Fibroblast of skin of back (primary cell): Measurements from ENCODE around the gene PPP2R2D. TPM values are rescaled to one million over a fixed set of nuclear protein-coding genes. Genes with fewer than 3 reads are reported as not detected.

Experiments
- DNase-seq: peaks from one replicate; pipeline ENCODE4 v3.0.0-alpha.2; 2013
- polyA plus RNA-seq, 2 experiments: library from polyadenylated mRNA; unstranded; fragments of 120-200 nt; gene quantifications; one replicate each; pipeline ENCODE4 v1.2.1, GENCODE V29; 2013; ENCODE audit not compliant: insufficient read length in 2 of 2

Gene PPP2R2D
- 35.7 TPM for polyA plus RNA-seq (2013, experiment 1 of 2; ENCODE audit: insufficient read length)
- polyA plus RNA-seq (2013, experiment 2 of 2; ENCODE audit: insufficient read length): 32.9 TPM

DNA sequence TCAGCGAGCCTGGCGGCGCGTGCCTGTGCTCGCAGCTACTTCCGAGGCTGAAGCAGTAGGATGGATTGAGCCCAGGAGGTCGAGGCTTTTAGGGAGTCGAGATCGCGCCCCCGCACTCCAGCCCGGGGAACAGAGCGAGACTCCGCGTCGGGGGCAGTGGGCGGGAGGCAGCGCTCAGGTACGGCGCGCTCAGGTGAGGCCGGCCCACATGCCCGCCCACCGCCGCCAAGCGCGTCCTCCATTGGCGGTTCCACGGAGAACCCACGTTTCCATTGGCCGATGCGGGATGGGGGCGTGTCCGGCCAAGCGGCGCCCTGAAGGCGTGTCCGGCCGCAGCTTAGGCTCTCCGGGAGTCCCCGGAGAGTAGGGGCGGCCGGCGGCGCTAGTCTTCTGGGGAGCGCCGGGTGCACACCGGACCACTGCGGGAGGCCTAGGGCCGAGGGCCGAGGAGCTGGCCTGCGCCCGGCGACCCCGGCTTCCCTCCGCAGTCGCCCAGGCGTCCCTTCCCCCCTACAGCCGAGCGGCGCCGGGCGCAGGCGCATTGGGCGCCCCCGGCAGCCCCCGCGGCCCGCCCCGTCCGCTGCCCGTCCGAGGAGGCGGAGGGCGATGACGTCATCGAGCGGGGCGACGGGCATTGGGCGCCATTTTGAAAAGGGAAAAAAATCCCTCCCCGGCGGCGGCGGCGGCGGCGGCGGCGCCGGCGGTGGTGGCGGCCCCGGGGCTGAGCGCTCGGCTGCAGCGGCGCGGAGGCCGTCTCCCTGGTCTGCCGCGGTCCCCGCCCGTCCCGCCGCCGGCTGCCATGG, at the start of gene PPP2R2D:
TSS of gene PPP2R2D (plus strand) at position 659 of the 803 bp plus-strand sequence. CDS start at position 800, 141 bp downstream.
- peak; percentile 91 for DNase-seq

DNA sequence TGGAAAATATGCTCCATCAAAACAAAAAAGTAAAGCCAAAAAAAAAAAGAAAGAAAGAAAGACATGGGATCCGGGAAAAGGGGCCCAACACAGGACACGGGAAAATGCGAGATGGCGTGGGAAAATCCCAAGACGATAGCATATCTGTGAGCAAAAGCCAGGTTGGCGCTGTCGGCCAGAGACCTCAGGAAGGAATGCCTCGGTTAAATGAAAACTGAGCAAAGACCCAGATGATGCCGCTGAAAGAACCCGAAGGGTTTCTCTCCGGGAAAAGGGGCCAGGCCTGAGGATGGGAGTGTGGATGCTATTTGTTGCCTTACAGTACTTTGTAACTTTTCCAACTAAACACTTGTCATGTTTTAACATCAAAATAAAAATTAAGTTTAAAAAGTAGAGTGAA, 49.5 kb upstream of the PPP2R2D start:
- no peak for DNase-seq

DNA sequence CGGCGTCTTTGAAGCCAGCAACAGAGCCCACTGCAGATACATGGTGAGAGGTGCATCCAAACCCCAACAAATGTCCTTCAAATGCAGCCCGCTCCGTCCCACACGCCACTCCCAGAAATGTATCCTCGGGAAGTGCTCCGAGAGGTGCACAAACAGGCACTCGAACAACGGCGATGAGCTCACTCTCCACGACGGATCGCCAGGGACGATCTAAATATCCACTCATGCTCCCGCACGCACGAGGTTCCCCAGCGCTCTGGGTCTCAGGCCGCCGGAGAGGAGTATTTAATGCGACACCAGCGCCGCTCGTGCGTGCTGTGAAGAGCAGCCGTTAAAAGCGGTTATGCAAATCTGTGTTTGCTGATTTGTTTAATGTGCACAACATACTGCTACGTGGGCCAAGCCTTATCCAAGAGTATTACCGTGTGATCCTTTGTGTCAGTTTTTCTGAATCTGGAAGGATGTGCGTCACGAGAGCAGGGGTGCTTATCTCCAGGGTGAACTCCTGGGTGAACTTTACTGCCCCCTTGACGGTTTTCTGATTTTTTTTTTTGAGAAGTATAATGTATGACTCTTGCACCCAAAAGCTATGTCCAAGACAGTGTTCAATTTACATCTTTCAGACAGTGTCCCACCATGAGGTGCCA, 48.5 kb upstream of the PPP2R2D start:
- no peak for DNase-seq

DNA sequence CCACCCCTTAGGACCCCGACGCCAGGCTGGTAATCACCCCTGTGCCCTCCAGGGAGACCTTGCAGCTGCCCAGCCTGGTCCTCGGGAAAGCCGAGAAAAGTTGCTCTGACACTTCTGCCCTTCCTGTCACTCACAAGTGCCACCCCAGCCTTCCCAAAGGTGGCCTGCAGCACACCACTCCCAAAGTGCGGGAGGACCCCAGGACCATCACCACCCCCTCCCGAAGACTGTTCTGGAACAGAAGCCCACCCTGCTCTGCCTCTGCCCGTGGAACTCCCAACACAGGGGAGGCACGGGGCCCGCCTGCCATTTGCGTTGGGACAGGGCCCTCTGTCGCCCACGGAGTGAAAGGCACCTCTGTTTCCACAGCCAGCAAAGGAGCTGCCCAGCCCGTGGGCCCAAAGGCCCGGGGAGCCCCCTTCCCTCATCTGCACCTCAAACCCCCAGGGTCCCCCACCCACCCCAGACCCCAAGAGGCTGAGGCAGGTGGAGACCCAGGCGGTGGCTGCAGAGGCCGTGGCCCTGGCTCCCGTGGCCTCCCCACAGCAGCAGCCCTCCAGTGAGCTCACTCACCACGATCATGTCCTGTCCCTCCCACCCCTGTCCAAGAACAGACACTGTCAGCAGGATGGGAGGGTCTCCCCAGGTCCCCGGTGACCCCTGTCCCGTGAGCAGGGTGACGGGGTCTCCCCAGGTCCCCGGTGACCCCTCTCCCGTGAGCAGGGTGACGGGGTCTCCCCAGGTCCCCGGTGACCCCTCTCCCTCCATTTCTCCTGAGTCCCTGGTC, 47.8 kb upstream of the PPP2R2D start:
- DNase-seq: no peak

DNA sequence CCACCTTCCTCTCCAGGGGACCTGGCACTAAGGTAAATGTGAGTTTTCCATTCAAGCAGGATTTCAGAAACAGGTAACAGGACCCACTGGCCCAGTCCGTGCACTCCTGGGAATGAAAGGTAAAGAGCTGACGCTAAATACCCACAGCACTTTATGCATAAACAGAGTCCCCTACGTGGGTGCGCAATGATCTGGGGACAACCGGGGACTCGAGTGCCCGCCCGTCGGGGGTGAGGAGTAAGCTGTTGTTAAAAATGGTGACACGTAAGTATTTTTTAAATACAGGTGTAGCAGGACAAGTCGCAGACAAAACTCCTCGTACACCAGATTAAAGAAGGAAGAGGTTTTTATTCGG, 47.2 kb upstream of the PPP2R2D start:
- no peak for DNase-seq

DNA sequence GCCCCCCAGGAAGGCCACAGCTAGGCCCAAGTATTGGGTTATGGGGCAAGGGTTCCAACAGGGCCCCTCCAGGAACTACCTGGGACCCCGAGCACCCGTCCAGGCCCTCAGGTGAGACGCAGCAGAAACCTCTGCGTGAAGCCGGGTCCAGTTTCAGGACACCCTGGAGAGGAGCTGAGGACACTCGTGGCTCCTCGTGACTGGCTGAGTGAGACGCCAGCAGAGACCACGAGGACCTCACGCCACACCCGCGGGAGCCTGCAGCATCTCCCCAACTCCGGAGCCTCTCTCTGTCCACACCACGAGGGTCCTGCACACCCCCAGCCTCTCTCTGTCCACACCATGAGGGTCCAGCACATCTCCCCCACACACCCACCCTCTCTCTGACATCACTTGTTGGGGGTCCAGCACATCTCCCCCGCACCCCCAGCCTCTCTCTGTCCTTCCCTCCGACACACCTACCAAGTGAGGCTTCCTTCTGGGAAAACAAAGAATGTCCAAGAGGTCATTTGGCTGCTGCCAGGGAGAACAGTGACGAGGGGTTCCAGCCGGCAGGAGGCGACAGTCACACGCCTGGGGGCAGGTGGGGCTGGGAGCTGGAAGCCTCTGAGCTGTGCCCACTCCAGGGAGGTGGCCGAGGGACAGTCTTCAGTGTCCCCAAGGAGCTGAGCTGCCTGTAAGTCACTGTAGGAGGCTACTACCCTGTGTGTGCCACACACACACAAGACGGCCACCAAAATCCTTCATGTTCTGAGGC, 46.1 kb upstream of the PPP2R2D start:
- DNase-seq: no peak

DNA sequence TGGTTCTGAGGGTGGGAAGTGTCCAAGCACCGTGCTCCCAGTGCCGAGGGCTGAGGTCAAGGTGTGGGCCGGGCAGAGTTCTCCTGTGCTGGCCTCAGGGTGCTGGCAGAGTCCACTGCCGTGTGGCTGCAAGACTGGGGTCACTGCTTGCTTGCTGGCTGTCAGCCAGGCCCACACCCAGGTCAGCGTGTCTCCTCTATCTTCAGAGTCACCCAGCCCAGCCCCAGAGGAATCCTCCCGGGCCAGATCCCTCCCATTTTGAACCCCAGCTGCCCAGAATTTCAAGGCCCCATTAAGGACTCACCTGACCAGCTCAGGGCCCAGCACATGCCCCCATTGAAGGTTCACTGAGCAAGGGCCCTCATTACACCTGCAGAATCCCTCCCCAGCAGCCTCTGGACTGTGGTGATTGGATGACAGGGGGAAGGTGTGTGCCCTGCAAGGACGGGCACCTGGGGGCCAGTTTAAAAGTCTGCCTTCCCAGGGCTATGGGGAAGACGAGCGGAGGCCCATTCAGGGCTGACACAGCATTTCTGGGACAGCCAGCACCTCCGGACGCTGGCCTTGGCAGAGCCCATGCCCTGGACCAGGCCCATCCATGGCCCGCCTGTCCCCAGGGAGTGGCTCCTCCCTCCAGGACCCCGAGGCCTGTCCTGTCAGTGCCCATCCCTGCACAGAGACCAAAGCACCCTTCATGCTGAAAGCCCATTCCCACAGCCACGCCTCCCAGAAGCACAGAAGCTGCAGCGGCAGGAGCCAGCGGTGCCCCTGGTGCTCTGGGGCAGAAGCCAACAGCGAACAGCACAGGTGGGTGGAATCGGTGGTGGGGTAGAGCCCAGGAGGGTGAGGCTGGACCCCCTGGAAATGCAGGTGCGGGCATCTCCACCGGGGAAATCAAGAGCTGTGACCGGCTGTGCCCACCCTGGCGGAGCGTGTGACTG, 45.1 kb upstream of the PPP2R2D start:
- no peak for DNase-seq

DNA sequence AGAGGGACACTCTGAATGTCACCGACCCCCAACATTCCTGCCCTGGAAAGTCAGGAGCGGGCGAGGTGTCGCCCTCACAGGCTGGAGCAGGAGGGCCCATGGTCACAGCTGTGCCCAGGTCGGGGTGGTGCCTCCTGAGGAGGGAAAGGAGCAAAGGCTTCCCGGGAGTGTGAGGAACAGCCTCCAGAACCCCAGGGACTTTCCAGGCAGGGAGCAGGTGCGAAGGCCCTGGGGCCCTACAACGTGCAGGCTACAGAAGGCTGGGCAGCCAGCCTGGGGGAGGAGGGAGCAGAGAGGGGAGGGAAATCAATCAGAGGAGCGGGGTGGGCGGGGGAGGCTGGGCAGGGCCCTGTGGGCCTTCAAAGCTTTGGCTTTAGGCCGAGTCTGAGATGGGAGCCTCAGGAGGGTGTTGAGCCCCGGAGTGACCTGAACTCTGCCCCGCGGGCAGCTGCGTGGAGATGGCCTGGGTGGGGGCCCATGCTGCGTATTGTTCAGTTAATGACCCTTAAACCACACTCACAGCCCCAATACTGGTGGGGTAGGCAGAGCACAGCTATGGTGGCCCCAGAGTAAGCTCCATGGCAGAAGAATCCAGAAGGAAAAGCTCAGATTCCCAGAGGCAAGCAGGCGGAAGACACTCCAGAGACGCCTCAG, 44.2 kb upstream of the PPP2R2D start:
- no peak for DNase-seq

DNA sequence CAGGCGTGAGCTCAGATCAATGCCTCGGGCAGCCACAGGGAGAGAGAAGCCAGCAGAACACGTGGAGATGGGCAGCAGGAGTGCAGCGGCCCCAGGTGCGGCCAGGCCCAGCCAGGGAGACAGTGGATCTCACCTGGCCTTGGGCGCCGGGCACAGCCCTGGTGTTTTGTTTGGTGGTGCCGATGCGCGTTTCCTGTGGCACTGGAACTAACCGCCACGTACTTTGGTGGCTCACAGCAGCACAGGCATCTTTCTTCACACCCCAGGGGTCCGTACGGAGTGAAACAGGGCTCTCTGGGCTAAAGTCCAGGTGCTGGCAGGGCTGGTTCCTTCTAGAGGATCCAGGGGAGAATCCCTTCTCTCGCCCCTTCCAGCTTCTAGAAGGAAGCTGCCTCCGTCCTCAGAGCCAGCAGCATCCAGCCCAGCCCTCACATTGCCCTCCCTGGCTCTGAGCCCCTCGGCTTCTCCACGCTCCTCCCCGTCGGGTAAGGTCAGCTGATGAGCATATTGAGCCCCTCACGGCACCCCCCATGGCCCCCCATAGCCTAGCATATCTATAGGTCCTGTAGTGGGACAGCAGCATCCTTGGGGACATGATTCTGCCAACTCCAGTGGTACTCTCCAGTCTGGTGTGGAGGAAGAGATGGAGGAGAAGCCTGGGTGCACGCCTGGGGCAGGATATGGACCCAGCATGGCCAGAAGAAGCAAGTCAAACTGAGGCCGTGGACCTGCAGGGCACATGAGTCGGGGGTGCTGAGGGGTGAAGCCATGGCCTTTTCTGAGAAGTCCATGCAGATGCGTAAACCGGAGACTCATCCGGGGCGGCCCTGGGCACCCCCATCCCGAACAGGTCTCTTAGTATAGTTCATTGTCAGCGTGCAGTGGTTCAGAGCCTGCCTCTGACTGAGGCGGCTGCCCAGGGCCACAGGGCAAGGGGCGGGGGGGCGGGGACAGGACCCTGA, 43.4 kb upstream of the PPP2R2D start:
- no peak for DNase-seq

DNA sequence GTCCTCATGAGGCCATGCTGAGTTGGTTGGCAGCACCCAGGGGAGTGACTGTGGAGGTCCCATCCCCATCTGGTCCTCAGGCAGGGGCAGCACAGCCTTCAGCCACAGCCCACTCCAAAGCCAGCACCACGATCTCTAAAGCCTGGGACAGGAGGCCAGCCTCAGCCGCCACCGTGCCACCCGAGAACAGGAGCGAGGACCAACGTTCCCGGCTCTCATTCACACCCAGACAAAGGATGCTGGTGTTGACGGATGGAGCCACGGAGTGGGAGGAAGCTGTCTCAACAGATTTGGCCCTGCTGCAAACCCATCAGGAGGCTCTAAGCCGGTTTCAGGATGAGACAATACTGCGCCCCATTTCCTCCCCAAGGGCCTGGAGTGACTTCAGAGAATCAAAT, 42.7 kb upstream of the PPP2R2D start:
- no peak for DNase-seq

DNA sequence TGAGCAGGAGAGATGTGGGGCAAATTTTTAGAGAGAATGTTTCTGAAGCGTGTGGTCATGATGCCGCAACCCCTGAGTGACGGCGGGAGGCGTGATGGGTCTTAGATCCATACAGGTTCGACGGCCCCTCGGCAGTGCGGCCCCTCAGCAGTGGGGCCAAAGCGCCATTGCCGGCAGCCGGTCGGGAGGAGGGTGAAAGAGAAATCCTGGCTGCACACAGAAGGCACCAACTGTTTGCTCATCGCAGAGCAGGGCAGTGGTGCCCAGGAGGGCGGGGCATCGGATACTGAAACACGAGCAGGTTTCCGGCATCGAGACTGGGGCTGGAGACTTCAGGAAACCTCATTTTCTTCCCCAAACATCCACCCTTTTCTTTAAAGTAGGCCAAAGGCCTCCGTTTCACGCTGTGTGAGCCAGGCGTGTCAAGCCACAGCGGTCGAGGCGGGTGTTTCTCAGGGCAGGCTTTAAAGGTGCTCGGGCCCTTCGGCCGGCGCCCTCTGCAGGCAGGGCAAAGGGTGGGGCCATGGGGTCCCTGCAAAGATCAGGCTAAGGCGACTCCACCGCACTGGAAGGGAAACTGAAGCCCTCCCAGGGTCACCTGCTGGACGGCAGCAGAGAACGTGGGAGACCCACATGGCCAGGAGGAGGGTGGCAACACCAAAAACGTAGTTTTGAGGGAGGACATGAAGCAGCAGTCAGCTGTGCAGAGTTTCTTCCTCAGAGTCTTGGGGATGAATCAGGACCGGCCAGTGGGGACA, 42.0 kb upstream of the PPP2R2D start:
- no peak for DNase-seq

DNA sequence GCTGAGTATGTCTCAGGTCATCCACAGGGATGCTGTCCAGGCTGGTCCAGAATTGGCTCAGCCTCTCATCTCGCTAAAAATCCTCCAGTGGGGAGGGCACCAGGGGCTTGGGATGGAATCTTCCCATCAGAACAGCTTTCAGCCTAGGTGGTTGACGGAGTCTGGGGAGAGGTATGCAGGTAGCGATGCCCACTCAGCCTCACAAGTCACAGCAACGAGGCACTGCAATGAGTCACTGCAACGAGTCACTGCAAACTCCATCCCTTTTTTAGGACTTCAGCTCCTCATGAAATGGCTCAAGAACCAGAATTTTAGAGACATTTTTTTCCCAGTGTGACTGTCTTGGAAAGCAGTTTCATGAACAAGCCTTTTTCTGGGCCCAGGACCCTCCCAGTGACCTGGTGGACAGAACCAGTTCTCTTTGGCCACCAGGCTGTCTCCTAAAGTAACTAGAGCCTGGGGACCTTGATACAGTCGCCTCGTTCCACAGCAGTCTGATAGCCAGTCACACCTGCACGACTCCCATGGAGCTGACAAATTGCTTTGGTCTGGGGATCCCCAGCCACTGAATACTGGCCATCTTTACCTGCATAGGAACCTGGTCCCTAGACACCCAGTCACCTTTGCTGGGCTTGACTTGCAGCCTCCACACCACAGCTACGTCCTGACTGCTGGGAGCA, 41.3 kb upstream of the PPP2R2D start:
- DNase-seq: no peak

DNA sequence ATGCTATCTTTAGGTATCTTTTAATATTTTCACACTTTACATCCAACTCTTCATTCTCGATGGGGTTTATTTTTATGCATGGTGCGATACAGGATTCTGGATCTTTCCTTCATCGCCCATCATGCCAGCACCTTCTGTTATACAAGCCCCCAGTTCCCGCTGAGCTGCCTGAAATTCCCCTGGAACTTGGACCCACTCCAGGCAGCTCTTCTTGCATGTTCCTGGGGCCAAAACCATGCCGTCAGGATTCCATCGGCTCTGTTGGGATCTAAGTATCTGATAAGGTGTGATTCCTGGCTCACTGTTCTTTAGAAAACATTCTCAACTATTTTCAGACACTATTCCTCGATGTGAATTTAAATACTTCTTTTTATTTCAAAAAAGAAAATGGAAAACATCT, 40.5 kb upstream of the PPP2R2D start:
- DNase-seq: no peak

DNA sequence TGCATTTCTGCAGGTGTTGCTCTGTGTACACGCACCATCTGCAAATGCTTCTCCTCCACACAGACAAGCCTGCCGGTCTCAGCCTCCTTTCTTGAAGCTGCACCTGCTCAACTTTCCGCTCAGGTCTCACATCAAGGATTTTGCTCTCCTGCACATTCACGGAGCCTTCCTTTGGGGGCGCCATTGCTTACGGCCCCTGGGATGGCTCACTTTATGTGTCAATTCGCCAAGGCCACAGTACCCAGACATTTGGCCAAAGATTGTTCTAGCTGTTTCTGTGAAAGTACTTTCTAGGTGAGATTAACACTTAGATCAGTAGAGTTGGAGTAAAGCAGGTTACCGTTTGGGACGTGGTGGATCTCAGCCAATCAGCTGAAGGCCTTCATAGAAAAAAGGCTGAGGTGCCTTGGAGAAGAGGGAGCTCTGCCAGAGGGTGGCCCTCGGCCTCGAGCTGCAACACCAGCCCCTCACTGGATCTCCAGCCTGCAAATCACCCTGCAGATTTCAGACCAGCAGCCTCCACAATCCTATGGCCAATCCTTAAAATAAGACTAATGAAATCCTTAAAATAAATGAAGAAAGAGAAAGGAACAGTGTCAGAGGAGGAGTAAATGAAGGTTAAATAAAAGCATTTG, 39.9 kb upstream of the PPP2R2D start:
- no peak for DNase-seq

DNA sequence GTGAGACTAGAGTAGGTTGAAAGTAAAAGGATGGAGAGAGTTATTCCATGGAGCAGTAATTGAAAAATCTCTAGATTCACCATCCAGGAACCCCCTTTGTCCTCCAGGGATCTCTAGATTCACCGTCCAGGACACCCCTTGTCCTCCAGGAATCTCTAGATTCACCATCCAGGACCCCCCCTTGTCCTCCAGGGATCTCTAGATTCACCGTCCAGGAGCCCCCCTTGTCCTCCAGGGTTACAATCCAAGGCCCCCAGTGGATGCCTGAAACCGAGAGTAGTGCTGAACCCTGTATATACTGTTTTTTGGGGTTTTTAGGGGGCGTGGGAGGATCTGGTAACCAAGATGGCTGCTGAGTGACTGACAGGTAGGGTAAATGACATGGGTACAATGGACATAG, 38.3 kb upstream of the PPP2R2D start:
- DNase-seq: no peak

DNA sequence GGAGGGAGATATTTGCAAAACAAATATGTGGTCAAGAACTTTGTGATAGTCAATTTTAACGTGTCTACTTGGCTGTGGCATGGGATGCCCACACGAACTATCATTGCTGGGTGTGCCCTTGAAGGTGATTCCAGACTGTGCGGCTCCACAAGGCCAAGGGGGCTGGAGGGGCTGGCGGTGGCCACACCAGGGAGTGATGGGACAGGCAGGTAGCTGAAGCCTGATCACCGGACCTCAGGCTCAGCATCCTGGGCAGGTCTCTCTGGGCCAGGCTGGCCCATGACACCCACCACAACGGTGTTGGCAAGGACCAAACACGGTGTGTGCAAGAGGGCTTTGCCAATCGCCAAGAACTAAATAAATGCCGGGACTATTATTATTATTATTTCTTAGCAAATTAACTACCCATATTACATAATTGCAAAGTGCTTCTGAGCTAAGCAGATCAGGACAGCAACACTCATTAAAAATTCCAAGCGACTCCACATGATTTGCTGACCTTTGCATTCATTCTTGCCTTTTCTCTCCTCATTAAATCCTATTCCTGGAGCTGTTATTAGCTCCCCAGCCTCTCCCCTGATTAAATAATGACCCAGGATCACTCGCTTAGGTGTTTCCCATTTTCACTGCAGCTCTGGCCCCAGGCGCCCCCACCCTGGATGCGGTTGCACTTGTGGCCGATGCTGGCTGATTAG, 35.4 kb upstream of the PPP2R2D start:
- DNase-seq: no peak

DNA sequence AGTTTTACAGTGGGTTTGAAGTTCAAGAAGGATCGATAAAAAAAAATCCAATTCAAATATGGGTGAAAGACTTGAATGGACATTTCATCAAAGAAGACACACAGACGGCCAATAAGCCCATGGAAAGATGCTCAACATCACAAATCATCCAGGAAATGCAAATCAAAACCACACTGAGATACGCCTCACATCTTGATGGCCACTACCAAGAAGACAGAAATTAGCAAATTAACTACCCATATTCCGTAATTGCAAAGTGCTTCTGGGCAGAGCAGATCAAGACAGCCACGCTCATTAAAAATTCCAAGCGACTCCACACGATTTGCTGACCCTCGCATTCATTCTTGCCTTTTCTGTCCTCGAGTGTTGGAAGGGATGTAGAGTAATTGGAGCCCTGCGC, 34.1 kb upstream of the PPP2R2D start:
- no peak for DNase-seq
